Measurements from ENCODE around the gene PTHLH. TPM values are rescaled to one million over a fixed set of nuclear protein-coding genes. Genes with fewer than 3 reads are reported as not detected.

Gene PTHLH
- total and polyA plus RNA-seq, 2 experiments from 2014 or later = not detected

GRCh38 chr12:27953348-27953747, 19.2 kb downstream of the PTHLH start:
- Mint-ChIP-seq H3K36me3 (ENCODE audit: low read depth) (no peaks in the 10 kb centered on the region), H3K9me3 (no peaks in the 10 kb centered on the region), H3K27me3 (ENCODE audit: insufficient read depth, low read depth, poor library complexity) (peaks cover 2% of the 10 kb centered on the region), H3K4me3 (no peak overlapping the region), H3K4me1 (peaks cover 13% of the 10 kb centered on the region), H3K27ac (no peak overlapping the region)
- Histone ChIP-seq H3K79me2 (replicated peaks; ENCODE audit: insufficient read depth) (no peaks in the 10 kb centered on the region), H2AFZ (no peak overlapping the region), H3K4me3 (no peak overlapping the region), H3K9me2 (ENCODE audit: insufficient read depth) (no peaks in the 10 kb centered on the region), H3K36me3 (ENCODE audit: insufficient read depth) (no peaks in the 10 kb centered on the region), H3K27me3 (ENCODE audit: insufficient read depth) (no peaks in the 10 kb centered on the region), H3K4me2 (no peak overlapping the region), H3K4me1 (ENCODE audit: insufficient read depth) (peaks cover 17% of the 10 kb centered on the region), H3K27ac (ENCODE audit: low read depth) (no peak overlapping the region), H3F3A (replicated peaks; ENCODE audit: low read depth) (no peaks in the 10 kb centered on the region), H4K20me1 (replicated peaks; ENCODE audit: insufficient read depth) (no peaks in the 10 kb centered on the region)
- TF ChIP-seq ZNF462 (CRISPR knock-in tag; IDR thresholded peaks at IDR 0.05) (no peak), ETS1 (IDR thresholded peaks at IDR 0.05) (no peak), POLR2AphosphoS5 (IDR thresholded peaks at IDR 0.05; ENCODE audit: low read depth) (no peak), REST (IDR thresholded peaks at IDR 0.05; ENCODE audit: unreplicated experiment) (no peak)
- ATAC-seq (no peak), DNase-seq (ENCODE audit: low spot score) (no peak)

Data from GM23338 (cell line).